ENCODE data around the gene GNPTG.

The GNPTG gene

DNA sequence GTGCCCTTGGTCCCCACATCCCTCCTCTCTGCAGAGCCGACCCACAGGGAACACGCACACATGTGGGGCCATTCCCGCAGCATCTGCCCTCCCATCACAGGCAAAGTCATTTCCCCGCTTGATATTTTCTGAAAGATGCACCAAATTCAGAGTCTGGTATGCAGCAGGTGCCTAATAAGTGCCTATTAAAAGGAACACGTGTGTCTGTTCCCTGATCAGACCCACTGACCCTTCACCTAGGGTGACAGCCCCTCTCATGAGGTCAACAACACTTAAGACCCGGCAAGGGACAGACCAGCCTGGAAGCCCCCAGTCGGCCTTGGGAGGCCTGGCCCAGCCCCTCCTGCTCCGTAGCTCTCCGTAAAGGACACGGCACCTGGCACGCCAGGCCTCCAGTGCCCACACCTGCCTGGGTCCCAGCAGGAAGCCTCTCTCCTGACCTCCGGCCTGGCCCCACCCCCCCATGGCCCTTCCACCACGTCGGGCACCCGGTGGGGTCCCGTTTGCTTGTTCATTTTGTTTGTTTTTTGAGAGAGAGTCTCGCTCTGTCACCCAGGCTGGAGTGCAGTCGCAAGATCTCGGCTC, 42.7 kb downstream of the GNPTG start:
- DNase-seq (ENCODE audit: low spot score) = no peak

DNA sequence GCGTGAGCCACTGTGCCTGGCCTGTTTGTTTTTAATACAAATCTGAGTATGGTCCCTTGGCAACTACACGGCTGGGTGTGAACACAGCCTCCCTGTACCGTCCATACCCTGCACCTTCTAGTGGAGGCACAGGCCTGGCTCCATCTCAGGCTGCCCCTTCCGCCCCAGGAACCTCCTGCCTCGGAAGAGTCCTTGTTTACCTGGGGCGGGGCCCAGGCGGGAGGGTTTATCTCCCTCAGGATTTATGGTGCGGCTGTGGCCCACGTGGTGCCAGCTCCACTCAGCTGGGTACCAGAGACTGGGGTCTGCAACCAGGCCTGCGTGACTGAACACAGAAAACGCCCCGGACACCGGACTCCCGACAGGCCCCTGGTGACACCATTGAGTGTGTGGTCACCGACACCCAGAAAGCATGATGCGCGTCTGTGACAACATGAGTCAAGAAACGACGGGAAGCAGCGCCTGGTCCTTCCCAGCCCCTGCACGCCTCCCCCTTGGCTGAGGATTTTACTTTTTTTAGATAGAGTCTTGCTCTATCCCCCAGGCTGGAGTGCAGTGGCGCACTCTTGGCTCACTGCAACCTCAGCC, 43.8 kb downstream of the GNPTG start:
- no peak for DNase-seq (ENCODE audit: low spot score)

DNA sequence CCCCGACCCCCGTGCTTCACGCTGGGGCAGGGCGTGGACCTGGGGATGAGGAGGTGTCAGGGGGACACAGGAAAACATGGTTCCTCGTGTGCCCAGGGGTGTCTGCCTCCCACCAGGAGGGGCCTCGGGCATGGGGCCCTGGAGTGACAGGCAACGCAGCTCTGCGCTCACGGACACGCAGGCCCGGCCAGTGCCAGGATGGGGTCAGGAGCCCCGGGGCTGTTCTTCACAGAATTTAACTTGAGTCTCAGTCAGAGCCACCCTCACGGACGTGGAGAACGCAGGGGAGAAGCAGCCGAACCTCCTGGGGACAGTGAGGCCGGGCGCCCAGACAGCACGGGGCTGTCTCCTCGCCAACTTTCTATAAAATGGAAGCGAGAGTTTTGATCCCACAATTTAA, 46.0 kb downstream of the GNPTG start:
- no peak for DNase-seq (ENCODE audit: low spot score)

DNA sequence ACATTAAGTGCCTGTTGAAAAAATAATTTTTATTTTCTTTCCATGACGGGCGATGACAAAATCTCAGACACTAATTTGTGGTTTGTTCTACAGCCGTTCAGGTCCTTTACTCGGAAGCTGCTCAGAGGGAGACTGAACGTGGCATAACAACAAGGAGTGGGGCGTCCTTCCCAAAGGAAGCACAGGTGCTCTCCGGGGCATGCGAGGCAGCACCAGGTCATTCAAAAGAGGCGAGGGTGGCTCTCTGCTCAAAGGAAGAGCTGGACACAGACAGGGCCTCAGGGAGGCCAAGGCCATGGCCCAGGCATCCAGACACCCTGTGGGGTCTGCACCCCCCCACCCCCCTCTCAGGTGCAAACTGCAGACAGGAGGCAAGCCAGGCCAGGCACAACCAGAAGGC, 46.6 kb downstream of the GNPTG start:
- DNase-seq (ENCODE audit: low spot score) = no peak

DNA sequence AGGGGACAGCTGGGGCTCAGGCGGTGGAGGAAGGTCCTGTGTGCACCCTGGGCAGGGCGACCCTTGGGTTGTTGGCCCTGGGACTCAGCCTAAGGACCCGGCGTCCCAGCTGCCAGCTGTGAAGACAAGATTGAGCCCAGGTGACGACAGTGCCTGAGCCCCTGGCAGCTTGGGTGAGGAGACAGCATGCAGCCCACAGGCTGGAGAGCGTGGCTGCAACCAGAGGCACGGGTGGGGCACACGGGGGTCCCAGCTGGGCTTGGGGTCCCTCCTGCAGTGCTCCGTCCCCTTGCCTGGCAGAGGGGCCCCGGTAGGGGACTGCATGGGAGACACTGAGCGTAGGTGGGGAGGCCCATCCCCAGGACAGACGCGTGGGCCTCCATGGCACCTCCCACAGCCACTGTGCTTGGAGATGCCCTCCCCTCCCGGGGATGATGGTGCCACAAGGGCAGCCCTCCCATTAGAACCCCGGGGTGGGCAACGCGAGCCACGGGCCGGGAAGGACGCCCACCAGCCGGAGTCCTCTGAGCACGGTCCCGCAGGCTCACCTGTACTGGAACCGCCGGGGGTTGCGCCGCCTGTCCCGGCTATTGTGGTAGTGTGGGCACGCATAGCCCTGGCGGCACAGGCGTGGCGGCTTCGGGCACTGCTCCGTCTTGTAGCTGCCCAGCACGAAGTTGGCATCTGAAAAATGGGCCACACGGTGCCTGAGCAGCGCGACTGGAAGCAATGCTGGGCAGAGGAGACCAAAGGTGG, 47.3 kb downstream of the GNPTG start:
- no peak for DNase-seq (ENCODE audit: low spot score)

DNA sequence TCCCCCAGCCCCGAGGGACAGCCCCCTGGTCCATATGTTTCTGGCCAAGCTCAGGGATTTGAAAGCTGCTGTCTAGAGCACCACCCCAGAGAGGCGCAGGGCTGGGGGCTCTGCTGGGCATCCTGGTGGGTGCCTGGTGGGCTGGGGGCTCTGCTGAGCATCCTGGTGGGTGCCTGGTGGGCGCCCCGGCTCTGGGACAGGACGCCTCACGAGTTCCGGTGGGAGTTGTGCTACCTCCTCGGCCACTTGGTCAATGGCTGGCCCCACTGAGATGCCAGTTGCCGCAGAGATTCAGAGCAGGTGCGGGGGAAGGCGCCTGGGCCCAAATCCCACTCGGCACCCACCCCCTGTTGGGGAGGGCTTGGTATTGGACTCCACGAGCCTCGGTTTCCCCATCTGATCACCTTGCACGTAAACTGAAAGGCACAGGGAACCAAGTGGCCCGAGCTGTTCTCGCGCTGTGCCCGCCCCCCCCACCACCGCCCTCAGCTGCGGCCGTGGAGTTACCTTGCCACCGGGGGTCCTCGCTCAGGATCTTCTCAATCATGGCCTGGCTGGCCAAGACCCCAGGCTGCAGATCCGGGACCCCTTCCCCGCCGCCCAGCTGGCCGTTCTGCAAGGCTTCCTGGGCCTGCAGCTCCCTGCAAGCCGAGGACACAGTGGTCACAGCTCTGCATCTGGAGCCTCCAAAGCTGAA, 49.5 kb downstream of the GNPTG start:
- DNase-seq (ENCODE audit: low spot score) = no peak

DNA sequence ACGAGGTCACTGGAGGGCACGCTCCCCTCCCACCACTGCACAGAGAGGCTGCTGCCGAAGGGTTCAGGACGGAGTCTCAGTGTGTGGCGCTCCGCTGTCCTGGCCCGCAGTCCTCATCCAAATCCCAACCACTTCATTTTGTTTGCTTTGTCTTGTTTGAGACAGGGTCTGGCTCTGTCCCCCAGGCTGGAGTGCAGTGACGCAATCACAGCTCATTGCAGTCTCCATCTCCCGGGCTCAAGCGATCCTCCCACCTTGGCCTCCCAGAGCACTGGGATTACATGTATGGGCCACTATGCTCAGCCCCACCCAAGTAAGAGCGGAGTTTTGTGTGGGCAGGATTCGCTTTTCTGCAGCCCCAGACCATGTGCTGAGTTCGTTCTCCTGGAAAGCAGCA, 50.0 kb downstream of the GNPTG start:
- DNase-seq (ENCODE audit: low spot score) = no peak

DNA sequence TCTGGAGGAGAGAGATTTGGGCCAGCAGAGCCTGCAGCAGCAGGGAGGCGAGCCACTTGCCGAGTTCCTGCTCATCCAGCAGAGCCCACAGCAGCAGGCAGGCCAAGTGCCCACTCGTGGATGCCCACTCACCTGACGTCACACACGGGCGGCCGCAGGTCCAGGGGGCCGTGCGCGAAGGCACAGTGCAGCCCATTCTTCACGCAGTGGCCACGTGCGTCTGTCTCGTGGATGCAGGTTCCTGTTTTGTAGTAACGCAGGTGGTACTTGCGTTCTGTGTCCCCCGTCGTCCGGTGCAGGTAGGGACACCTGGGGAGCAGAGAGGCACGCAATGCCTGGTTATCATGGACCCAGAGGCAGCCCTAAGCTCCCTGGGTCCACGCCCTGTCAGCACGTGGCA, 51.3 kb downstream of the GNPTG start:
- no peak for DNase-seq (ENCODE audit: low spot score)

DNA sequence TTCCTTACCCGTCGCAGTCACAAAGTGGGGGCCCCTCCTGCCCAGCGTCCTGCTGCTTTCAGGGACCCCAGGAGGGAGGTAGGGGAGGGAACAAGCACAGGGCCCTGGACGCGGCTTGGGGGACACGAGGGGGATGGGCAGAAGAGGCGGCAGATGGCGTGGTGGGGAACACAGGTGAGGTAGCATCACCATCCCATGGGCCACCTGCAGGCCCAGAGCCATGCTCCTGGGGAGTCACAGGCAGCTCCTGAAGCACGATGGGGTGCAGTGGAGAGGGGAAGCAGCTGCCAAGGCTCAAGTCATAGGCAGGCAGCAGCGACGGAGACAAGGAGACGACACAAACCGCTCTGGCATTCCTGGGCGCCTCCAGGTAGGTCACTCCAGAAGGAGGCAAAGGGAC, 52.0 kb downstream of the GNPTG start:
- DNase-seq (ENCODE audit: low spot score) = no peak

DNA sequence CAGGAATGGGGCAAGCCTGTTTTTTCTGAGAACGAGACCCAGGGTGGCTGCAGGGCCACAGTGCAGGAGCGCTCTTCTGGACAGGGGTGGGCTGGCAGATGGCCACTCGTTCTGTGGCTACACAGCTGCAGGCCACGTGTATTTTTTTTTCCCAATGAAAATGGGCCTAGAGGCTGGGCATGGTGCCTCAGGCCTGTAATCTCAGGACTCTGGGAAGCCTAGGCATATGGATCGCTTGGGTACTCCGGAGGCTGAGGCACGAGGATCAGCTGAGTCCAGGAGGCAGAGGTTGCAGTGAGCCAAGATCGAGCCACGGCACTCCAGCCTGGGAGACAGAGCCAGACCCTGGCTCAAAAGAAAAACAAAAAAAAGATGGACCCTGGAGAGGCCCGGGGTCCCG, 56.0 kb downstream of the GNPTG start:
- DNase-seq (ENCODE audit: low spot score) = no peak

DNA sequence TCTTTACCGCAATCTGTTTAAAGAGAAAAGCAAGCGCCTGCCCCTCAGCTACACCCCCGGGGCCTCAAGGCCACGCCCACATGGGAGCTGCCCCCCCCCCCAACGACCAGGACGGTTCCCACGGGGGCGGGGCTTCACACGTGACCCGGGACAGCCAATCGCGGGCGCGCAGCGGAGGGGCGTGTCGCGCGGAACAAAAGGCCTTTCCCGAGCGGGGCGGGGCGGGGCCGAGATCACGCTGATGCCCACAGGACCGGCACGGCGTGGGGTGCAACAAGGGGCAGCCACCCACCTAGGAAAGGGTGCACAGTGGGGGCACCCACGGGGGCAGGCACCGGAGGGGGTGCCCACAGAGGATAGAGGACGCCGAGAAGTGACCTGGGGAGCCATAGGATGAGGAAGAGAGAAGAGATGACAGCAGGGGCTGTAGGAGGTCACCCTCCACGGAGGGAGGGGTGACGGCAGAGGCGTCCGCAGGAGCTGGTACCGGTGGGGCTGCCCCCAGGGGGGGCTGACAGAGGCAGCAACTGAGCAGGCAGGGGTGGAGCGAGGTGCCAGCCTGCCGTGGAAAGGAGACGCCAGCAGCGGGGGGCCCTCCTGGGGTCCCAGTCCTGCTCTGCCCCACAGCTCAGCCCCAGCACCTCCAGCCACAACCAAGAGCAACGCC, 56.6 kb downstream of the GNPTG start:
- DNase-seq (ENCODE audit: low spot score) = peak; percentile 87

DNA sequence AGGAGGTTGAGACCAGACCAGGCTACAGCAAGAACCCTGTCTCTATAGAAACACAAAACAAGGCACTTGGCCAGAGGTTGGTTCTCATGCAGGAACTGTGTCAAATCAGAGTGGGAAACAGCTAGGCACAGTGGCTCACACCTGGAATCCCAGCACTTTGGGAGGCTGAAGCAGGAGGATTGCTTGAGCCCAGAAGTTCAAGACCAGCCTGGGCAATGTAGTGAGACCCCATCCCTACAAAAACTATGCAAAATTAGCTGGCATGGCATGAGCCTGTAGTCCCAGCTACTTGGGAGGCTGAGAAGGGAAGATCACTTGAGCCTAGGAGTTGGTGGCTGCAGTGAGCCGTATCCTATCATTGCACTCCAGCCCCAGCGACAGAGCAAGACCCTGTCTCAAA, 61.1 kb downstream of the GNPTG start:
- no peak for DNase-seq (ENCODE audit: low spot score)

Measured in LoVo (cell line).